Hematopoietic multipotent progenitor cell treated with erythropoietin and hydrocortisone succinate and interleukin-3 and kit ligand, for 6 days (in vitro differentiated cells): ENCODE data around the gene ZBTB16.

Experiments used
- DNase-seq: peaks from one replicate; pipeline ENCODE4 v3.0.0-alpha.2; 2015

ZBTB16 gene

DNA sequence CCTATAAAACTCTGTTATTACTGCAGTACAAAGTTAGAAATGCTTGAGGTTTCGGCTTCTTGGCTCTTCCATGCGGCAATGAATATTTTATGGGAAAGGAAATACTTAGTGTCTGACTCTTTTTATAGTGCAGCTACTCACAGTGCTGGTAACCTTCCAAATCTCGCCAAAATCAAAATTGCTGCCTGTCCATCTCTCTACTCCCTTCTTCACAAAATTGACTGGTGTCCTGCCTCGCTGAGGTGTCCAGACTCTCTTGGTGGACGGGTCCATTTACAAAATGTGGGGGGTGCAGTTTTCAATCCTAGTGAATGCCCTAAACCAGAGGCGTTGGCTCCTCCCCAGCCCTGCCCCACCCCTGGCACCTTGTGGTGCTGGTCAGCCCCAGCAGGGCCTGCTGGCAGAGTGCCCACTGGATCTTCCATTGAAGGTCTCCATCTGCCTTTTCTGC, 73.5 kb downstream of the ZBTB16 start:
- DNase-seq = no peak

DNA sequence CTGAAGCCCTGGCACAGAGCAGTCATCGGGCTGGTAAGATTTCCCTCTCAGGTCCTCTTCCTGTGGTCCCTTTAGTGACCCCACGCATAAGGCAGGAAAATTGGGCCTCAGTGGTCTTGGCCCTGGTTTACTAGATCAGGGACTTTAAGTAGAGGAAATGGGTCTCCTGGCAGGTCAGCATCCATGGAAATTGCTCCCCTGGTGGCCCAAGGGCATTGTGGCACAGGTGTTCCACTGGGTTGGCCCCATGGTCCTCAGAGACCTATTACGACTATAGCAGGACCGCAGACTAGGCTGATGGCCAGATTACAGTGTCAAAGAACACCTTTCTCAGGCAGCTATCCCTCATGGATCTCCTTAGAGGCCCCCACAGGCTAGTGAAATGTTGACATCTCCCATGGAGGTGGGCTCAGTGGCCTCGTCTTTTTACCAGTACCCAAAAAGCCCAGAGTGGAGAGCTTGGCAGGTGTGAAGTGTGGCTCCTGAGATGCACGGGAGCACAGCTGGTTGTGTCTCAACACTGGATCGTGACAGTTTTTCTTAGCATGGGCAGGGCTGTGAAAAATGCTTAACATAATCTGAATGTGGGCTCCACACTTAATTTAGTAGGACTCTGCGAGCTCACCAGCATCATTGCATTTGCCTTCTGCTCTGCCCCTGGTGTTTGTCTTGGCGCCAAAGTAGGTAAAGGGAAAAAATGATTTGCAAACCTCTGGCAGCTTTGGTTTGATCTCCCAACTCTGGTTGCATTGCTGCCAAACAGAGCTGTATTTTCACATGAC, 74.2 kb downstream of the ZBTB16 start:
- DNase-seq = no peak

DNA sequence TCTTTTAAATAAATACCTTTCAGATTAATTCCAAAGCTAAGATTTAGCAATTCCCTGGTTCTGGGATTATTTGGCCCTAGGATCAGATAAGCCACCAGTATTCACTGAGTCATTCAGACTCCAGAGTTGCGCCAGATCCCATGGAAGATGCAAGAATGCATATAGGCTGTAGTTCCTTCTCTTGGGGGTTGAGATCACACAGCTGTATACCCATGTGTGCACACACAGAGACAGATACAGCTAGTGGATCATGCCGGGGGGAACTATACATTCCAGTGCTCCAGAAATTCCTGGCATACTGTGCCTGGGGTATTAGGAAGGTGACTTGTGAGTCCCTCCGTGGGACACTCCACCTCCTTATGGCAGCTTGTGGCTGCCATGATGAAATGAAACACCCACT, 75.4 kb downstream of the ZBTB16 start:
- no peak for DNase-seq

DNA sequence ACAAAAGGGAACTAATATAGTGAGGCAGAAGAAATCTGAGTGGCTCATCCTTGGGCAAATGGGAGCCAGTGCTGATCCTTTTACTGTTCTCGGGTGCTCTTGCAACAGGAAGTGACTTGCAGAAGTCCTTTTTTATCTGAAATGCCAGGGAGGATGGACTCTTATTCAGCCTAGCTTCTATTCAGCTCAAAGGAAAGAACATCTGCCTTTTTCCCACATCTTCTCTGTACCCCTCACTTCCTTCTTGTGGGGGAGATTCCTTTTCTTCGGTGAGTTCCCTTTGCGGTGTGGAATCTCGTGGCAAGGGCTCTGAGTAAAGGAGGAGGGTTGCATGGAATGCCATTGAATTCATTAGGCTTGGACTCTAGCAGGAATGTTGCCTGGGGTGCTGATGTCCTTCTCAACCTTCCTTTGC, 76.2 kb downstream of the ZBTB16 start:
- peak; percentile 84 for DNase-seq

DNA sequence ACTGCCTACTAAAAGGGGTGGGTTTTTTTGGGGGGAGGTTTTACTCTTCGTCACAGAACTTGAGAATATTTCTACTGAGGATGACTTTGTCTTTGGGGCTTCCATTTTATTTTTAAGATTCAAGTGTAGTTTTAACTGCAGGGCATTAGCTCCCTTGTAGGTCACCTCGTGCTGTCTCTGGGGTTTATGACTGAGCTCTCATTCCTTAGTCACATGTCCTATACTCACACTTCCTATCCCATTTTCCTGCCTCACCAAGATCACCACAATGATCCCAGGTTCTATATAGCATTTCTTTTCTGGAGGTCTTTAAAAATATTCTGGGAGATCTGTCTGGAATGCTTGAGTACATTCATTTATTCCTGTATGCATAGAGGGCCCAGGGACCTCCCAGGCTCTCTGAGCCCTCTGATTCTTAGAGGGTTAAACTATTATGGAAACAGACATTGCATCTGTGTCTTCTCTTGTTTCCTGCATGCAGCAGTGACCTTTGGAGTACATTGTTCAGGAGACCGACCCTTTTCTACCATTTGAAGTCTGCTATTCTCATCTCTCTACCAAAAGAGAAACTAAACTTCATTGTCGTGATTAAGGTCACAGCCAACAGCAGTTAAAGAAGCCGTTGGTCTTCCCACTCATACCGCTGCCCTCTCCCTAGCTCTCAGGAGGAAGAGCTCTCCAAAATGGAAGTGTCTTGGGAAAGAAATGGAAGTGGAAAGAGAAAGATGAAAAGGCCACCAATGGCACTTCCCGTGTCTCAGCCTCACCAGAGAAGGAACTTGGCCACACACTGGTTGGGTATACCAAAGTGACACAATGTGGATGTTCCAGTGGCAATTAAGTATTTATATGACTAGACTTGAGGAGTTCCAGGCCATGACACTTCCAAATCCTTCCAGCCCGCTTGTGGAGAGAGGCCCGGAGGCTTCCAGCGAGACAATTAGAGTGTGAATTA, 77.5 kb downstream of the ZBTB16 start:
- DNase-seq = no peak

DNA sequence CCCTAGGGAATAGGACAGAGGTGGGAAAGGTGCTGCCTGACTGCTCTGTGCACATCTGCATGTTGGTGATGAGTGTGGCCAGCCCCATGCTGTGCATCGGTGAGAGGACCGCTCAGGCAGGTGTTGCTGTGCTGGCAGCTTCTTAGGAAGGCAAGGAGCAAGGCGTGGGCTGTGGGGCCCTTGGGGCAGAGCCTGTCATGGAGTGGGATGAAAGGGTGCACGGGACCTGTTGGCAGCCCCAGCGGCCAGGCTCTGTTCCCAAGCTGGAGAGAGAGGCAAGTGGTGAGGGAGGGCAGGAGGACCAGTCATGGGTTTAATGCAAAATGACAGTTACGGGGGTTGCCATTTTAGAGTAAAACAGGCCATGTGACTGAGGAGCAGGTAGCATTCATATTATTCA, 78.3 kb downstream of the ZBTB16 start:
- no peak for DNase-seq

DNA sequence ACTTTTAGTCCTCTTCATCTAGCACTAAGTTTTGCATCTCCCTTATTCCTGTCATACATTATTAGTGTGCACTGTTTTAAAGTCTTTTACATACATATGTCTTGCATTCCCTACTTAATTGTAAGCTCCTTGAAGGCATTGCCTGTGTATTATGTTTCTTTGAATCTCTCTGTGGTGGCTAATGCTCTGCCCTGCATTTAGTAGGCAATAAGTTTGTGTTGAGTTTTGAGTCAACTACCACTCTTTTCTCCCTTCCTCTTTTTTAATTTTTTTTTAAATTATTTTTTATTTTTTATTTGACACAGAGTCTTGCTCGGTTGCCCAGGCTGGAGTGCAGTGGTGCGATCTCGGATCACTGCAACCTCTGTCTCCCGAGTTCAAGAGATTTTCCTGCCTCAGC, 78.9 kb downstream of the ZBTB16 start:
- no peak for DNase-seq

DNA sequence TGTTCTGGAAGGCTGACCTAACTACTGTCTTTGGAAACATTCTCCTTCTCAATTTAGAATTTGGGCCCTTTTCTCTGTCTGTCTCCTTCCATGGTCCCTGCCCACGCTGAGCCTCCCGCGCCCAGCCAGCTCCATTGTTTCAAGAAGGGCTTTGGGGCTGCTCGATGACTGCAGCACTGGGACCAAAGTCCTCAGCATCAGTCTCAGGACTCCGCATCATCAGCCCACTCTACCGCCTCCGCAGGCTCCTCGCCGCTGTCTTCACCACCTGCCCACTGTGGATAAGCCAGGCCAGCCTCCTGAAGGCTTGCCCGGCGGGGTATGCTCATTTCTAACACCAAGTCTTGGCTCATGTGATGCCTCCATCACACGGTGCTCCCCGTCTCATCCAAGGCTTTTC, 81.3 kb downstream of the ZBTB16 start:
- no peak for DNase-seq

DNA sequence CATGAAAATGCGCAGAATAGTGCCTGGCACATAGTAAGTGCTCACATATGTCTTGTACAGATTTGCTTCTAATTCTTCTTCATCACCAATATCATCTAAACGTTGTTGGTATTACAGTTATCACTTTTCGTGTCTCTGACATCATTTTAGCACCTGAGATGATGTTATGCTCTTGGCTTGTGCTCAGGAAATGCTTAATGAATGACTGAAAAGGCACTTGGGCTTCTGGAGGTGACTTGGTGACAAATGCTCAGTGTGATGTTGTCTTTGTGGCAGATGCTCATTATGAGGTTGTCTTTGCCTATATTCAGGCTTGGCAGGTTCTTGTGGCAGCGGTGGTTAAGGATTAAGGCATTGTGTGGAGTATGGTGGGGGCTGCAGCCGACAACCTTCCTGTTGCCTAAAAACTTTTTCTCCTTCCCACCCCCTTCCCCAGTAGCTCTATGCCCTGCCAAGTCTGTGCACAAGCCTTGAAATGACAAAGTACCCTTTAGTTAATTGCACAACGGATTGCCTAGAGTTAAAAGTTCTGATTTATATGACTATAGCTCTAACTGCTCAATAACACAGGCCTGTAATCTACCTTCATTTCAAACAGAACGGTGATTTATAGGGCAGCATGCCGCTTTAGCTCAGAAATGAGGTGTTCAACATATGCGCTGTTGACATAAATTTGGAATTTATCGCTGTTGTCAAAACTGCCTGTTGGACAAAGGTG, 82.5 kb downstream of the ZBTB16 start:
- no peak for DNase-seq

DNA sequence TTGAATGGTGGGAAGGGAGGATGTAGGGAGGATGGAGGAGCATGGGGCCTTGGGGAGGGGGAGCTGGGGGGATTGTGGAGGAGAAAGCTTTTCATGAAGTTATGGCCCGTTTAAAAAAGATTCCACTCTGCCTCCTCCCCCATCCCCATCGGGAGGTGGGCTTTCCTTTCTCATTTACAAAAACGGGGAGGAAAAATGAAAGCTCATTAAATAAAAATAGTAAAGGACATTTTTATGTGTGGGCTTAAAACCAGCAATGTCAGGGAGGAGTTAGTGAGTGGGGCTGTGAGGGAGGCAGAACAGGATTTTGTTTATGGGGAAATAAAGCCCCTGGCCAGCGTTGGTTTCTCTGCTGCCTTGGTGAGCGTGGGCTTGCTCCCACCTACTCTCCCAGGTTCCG, 83.2 kb downstream of the ZBTB16 start:
- no peak for DNase-seq

DNA sequence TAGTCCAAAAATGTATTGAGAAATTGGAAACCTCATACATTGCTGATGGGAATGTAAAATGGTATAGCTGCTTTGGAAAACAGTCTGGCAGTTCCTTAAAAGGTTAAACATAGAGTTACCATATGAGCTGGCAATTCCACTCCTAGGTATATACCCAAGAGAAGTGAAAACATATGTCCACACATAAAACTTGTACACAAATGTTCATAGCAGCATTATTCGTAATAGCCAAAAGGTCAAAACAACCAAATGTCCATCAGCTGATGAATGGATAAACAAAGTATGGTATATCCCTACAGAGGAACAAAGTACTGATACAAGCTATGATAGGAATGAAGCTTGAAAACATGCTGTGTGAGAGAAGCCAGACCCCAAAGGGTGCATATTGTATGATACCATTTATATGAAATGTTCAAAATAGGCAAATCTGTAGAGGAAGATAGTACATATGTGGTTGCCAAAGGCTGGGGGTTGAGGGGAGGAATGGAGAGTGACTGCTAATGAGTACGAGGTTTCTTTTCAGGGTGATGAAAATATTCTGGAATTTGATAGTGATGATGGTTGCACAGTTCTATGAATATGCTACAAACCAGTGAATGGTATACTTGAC, 85.8 kb downstream of the ZBTB16 start:
- DNase-seq = no peak

DNA sequence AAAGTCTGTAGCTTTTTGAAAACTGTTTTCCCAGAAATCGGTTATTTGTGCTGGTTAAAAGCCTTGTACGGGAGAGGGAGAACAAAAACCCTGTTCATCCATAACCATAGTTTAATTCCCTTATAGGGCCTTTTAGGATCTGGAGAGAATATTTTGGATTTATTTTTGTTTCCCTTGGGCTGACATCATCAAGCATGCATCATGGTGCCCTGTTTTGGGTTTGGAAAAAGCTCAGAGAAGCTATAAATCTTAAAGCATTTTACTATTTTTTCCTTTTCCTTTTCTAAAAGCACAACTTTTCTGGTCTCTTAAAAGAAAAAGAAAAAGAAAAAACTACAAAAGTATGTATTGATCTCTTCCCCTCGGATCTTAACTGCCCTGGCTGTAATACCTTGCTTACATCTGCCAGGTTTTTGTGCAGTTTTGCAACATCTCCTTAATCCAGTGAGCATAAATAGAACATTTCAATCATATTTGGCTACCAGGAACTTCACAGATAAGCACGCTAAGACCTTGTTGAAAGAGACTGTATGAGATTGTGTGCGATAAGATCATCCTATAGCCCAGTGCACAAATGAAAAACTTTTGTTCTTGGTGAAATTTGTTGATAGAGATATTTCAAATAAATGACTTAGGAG, 88.0 kb downstream of the ZBTB16 start:
- no peak for DNase-seq

DNA sequence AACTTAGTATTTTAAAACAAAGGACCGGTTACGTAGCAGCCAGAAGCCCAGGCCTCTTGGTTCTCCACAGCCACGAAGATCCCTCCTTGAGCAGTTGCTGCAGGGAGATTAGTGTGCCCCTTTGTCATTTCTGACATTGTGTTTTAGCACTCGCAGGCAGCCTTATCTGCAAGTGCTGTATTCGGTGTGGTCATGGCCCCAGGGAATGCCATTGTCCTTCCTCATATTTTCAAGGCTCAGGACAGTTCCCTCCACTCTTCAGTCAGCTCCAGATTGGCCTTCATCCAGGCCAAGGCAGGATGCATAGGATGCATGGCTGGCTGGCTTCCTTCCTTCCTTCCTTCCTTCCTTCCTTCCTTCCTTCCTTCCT, 88.5 kb downstream of the ZBTB16 start:
- DNase-seq = peak; percentile 81

DNA sequence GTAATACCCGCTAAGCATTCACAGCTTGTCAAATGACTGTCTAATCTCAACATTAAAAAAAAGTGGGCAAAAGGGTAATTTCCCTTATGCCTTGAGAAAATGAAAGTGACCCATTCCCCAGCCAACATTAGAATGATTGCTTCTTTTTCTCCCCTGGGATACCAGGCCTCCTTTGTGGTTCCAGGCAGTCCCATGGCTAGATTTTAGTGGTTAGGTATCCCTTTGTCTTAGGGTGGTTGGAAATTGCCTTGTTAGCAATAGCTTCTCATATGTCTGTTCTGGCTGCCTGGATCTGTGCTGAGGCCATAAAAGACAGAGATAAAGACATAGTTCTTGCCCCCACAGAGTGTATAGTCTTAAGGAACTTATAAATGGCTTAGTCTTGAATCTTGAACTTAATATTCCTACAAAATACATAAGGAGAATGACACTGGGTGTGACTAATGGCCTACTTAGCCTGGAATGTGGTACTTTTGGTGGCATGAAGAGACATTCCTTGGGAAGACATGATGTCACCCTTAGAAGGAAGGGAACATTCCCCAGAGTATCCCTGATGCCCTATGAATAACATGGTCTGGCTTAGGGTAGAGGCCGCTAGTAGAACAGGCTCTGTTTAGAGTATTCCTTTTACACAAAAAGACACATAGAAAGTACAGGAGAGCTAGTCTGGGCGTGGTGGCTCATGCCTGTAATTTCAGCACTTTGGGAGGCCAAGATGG, 90.3 kb downstream of the ZBTB16 start:
- no peak for DNase-seq

DNA sequence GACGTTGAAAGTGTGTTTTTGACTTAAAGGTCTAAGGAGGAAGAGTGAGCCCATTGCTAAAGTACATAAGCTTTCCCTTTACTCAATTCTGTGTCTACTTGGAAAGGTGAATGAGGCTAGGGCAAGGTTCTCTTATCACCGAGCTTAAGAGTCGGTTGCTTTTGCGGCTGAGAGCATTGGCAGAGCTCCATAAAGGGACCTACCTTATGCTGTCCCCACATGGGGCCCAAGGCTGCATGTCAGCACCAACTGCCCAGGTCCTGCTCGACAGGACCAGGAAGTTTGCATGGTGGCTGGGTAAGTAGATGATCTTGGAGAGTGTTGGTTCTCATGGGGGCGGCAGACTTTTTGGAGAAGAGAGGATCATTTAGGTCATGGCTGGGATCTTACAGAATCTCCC, 91.2 kb downstream of the ZBTB16 start:
- peak; percentile 72 for DNase-seq

DNA sequence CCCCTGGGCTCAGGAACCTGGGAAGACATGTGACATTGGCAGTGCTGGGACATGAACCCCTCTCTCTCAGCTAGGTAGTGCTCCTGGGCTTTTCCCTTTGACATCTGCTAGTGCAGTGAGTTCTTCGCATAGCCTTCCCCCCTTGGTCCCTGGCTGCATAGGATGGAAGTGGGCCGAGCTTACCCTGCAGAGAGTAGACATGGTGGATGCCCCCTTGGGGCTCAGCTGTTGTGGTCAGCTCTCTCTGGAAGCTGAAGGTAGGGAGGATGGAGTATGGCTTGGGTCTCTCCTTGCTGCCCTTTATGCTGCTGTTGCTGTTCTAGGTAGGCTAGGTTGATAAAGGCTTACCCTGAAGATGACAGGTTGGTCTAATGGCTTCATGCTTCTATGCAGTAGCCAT, 92.1 kb downstream of the ZBTB16 start:
- DNase-seq = no peak

DNA sequence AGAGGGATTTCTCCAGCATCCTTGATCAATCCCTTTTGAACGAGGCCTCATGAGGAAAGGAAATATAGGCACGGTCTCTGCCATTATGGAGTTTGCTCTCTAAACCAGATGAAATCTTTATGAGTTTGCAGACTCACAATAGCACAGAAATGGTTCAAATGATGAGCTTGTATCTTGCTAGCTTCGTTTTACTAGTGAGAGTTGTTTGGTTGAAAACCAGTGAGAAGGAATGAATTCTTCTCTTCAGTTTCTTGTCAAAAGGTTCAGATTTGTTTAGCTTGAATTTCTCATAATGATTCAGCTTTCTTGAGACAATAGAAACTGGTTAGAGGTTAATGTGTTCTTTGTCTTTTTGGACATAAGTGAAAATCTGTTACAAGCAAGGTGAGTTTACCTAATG, 92.7 kb downstream of the ZBTB16 start:
- DNase-seq = no peak

DNA sequence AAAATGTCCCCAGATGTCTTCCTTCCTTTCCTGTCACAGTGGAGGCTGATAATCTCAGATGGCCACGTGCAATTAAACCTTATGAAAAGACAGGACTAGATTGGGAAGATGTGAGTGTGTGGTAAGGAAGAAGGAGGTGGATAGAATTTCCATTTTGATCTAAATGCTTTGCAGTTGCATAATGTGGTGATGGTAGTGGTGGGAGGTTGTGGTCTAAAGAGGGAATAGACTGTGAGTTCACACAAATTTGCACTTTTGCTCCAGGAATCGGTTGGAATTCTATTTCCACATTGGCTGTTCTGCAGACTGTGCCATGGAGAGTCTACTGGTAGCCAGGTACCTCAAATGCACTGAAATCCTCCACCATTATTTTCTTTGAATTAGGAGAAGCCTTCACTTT, 93.3 kb downstream of the ZBTB16 start:
- no peak for DNase-seq

DNA sequence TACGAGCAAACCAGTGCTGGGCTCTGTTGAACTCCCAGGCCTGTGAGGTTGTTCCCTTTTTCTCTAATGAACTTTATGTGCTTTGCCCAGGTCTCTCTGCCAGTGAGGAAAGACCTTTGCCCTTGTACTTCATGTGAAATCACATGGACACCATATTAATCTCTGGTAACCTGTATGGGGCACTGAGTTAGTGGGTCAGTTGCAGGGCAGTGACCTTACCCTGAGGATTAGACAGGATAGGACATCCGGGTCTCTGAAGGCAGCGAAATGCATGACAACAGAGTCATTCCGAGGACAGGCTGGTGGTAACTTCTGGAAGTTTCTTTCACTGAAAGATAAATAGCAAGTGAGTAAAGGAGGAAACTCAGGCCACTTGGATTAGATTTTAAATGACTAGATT, 93.7 kb downstream of the ZBTB16 start:
- DNase-seq = no peak

DNA sequence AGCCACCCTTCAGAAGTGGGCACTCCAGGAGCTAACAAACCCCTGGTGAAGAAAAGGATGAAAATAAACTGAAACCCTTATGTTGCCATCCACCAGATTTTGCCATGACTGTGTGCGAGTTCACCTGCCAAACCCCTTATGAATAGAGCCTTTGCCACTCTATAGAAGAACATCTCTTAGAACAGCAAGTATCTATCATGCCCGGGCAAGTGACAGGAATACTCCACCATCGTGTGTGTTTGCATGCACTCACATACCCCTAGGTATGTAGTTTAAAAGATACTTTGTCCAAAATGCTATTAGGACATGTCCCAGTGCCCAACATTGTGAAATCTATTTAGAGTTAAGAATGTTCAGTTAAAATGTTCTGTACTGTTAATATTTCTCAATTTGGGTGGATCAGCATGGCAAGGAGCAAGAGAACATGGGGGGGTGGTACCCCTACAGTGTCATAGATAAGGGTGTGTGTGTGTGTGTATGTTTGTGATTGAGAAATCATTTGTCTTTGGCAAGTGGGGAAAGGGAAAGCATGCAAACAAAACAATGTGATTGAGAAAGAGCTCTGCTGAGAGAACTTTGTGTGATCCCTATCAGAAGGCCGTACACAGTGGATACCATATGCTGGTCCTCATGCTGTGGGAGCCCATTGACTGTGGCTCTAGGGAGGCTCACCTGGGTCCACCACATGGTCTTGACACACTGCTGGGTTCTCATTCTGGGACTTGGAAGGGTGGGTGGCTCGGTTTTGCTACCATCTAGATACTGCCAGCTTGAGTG, 94.9 kb downstream of the ZBTB16 start:
- peak; percentile 85 for DNase-seq

DNA sequence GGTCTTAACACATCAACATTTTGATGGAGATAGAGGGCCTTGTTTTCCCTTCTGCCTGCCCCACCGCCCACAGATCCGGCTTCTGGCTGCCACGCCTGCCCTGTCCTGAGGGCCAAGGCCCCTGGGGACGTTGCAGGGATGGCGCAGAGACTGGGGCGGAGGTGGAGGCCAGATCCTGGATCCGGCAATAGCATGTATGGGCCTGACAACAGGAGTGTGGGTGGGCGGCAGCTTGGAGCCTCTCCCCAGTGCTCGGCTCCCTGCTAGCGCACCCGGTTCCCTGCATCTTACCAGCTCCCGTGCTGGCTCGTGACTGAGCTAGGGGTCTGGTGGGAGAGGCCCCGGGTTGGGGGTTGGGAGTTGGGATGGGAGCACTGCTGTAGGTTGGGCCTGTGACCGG, 95.6 kb downstream of the ZBTB16 start:
- DNase-seq = no peak
